ENCODE measurements around the gene ZNF133. TPM values are rescaled to one million over a fixed set of nuclear protein-coding genes. Genes with fewer than 3 reads are reported as not detected.

The ZNF133 gene
- total and polyA plus RNA-seq, 2 donors, result 10.9 to 15.9 TPM

- Histone ChIP-seq H3K4me1 (ENCODE audit: control insufficient read depth in 2 of 2, insufficient read depth in 2 of 2, low read length in 2 of 2) (no peaks in the 10 kb centered on the region), H3K36me3 (ENCODE audit: control insufficient read depth in 2 of 2, insufficient read depth in 2 of 2, low read length in 1 of 2) (no peaks in the 10 kb centered on the region), H3K27ac (ENCODE audit: low read depth in 1 of 2, low read length in 1 of 2) (no peak overlapping the region), H3K9me3 (ENCODE audit: control insufficient read depth in 2 of 2, insufficient read depth in 1 of 2, low read length in 1 of 2) (no peaks in the 10 kb centered on the region), H3K4me3 (ENCODE audit: low read length in 2 of 2) (no peak overlapping the region), H3K27me3 (ENCODE audit: control insufficient read depth in 2 of 2, insufficient read depth in 1 of 2, low read length in 1 of 2) (no peaks in the 10 kb centered on the region)
- 54% methylated on average over 4 of the region's 4 CpGs for WGBS
- DNase-seq (ENCODE audit: low read depth in 6 of 9, low spot score in 9 of 9), result no peak
These were observed 31.8 kb upstream of the ZNF133 start for GRCh38 chr20:18256440-18257090.

GRCh38 chr20:18258126-18258860, 30.0 kb upstream of the ZNF133 start:
- Histone ChIP-seq H3K4me3 (ENCODE audit: low read length in 2 of 2) (no peak overlapping the region), H3K27ac (ENCODE audit: low read depth in 1 of 2, low read length in 1 of 2) (no peak overlapping the region), H3K9me3 (ENCODE audit: control insufficient read depth in 2 of 2, insufficient read depth in 1 of 2, low read length in 1 of 2) (no peaks in the 10 kb centered on the region), H3K4me1 (ENCODE audit: control insufficient read depth in 2 of 2, insufficient read depth in 2 of 2, low read length in 2 of 2) (no peaks in the 10 kb centered on the region), H3K27me3 (ENCODE audit: control insufficient read depth in 2 of 2, insufficient read depth in 1 of 2, low read length in 1 of 2) (no peaks in the 10 kb centered on the region), H3K36me3 (ENCODE audit: control insufficient read depth in 2 of 2, insufficient read depth in 2 of 2, low read length in 1 of 2) (no peaks in the 10 kb centered on the region)
- 97% methylated on average over 12 of the region's 12 CpGs for WGBS
- DNase-seq (ENCODE audit: low read depth in 6 of 9, low spot score in 9 of 9), result no peak

GRCh38 chr20:18259730-18260129, 28.6 kb upstream of the ZNF133 start:
- no peak overlapping the region for H3K27ac ChIP-seq (ENCODE audit: low read depth in 1 of 2, low read length in 1 of 2)
- no peak for DNase-seq (ENCODE audit: low read depth in 6 of 9, low spot score in 9 of 9)
- no peaks in the 10 kb centered on the region for H3K9me3 ChIP-seq (ENCODE audit: control insufficient read depth in 2 of 2, insufficient read depth in 1 of 2, low read length in 1 of 2)
- H3K4me1 ChIP-seq (ENCODE audit: control insufficient read depth in 2 of 2, insufficient read depth in 2 of 2, low read length in 2 of 2), result no peaks in the 10 kb centered on the region
- no peaks in the 10 kb centered on the region for H3K27me3 ChIP-seq (ENCODE audit: control insufficient read depth in 2 of 2, insufficient read depth in 1 of 2, low read length in 1 of 2)
- over 99% methylated on average over 3 of the region's 3 CpGs for WGBS
- no peaks in the 10 kb centered on the region for H3K36me3 ChIP-seq (ENCODE audit: control insufficient read depth in 2 of 2, insufficient read depth in 2 of 2, low read length in 1 of 2)
- no peak overlapping the region for H3K4me3 ChIP-seq (ENCODE audit: low read length in 2 of 2)

- no peak overlapping the region for H3K27ac ChIP-seq (ENCODE audit: low read depth in 1 of 2, low read length in 1 of 2)
- peaks cover 0 to 6% of the 10 kb centered on the region in 2 donors for H3K27me3 ChIP-seq (ENCODE audit: control insufficient read depth in 2 of 2, insufficient read depth in 1 of 2, low read length in 1 of 2)
- no peaks in the 10 kb centered on the region for H3K9me3 ChIP-seq (ENCODE audit: control insufficient read depth in 2 of 2, insufficient read depth in 1 of 2, low read length in 1 of 2)
- H3K36me3 ChIP-seq (ENCODE audit: control insufficient read depth in 2 of 2, insufficient read depth in 2 of 2, low read length in 1 of 2), result no peaks in the 10 kb centered on the region
- H3K4me3 ChIP-seq (ENCODE audit: low read length in 2 of 2), result no peak overlapping the region
- 78% methylated on average over 1 of the region's 1 CpG for WGBS
- no peaks in the 10 kb centered on the region for H3K4me1 ChIP-seq (ENCODE audit: control insufficient read depth in 2 of 2, insufficient read depth in 2 of 2, low read length in 2 of 2)
- no peak for DNase-seq (ENCODE audit: low read depth in 6 of 9, low spot score in 9 of 9)
These were observed 24.6 kb upstream of the ZNF133 start for GRCh38 chr20:18263723-18264122.

- no peaks in the 10 kb centered on the region for H3K4me1 ChIP-seq (ENCODE audit: control insufficient read depth in 2 of 2, insufficient read depth in 2 of 2, low read length in 2 of 2)
- H3K27me3 ChIP-seq (ENCODE audit: control insufficient read depth in 2 of 2, insufficient read depth in 1 of 2, low read length in 1 of 2), result peaks cover 0 to 6% of the 10 kb centered on the region in 2 donors
- H3K4me3 ChIP-seq (ENCODE audit: low read length in 2 of 2), result no peak overlapping the region
- no peak overlapping the region for H3K27ac ChIP-seq (ENCODE audit: low read depth in 1 of 2, low read length in 1 of 2)
- DNase-seq (ENCODE audit: low read depth in 6 of 9, low spot score in 9 of 9), result no peak
- 62% methylated on average over 4 of the region's 4 CpGs for WGBS
- H3K9me3 ChIP-seq (ENCODE audit: control insufficient read depth in 2 of 2, insufficient read depth in 1 of 2, low read length in 1 of 2), result no peaks in the 10 kb centered on the region
- H3K36me3 ChIP-seq (ENCODE audit: control insufficient read depth in 2 of 2, insufficient read depth in 2 of 2, low read length in 1 of 2), result no peaks in the 10 kb centered on the region
These were observed 22.9 kb upstream of the ZNF133 start for GRCh38 chr20:18265441-18265840.

- Histone ChIP-seq H3K4me1 (ENCODE audit: control insufficient read depth in 2 of 2, insufficient read depth in 2 of 2, low read length in 2 of 2) (no peaks in the 10 kb centered on the region), H3K9me3 (ENCODE audit: control insufficient read depth in 2 of 2, insufficient read depth in 1 of 2, low read length in 1 of 2) (no peaks in the 10 kb centered on the region), H3K27me3 (ENCODE audit: control insufficient read depth in 2 of 2, insufficient read depth in 1 of 2, low read length in 1 of 2) (peaks cover 0 to 6% of the 10 kb centered on the region in 2 donors), H3K36me3 (ENCODE audit: control insufficient read depth in 2 of 2, insufficient read depth in 2 of 2, low read length in 1 of 2) (no peaks in the 10 kb centered on the region), H3K4me3 (ENCODE audit: low read length in 2 of 2) (no peak overlapping the region), H3K27ac (ENCODE audit: low read depth in 1 of 2, low read length in 1 of 2) (no peak overlapping the region)
- no peak for DNase-seq (ENCODE audit: low read depth in 6 of 9, low spot score in 9 of 9)
- 91% methylated on average over 5 of the region's 5 CpGs for WGBS
These were observed 22.0 kb upstream of the ZNF133 start for GRCh38 chr20:18266282-18266681.

- Histone ChIP-seq H3K27ac (ENCODE audit: low read depth in 1 of 2, low read length in 1 of 2) (no peak overlapping the region), H3K4me3 (ENCODE audit: low read length in 2 of 2) (no peak overlapping the region), H3K9me3 (ENCODE audit: control insufficient read depth in 2 of 2, insufficient read depth in 1 of 2, low read length in 1 of 2) (no peaks in the 10 kb centered on the region), H3K27me3 (ENCODE audit: control insufficient read depth in 2 of 2, insufficient read depth in 1 of 2, low read length in 1 of 2) (peaks cover 0 to 6% of the 10 kb centered on the region in 2 donors), H3K36me3 (ENCODE audit: control insufficient read depth in 2 of 2, insufficient read depth in 2 of 2, low read length in 1 of 2) (no peaks in the 10 kb centered on the region), H3K4me1 (ENCODE audit: control insufficient read depth in 2 of 2, insufficient read depth in 2 of 2, low read length in 2 of 2) (no peaks in the 10 kb centered on the region)
- 47% methylated on average over 7 of the region's 7 CpGs for WGBS
- DNase-seq (ENCODE audit: low read depth in 6 of 9, low spot score in 9 of 9), result no peak
These were observed 20.5 kb upstream of the ZNF133 start for GRCh38 chr20:18267815-18268214.

- WGBS, result 96% methylated on average over 2 of the region's 2 CpGs
- Histone ChIP-seq H3K27ac (ENCODE audit: low read depth in 1 of 2, low read length in 1 of 2) (no peak overlapping the region), H3K27me3 (ENCODE audit: control insufficient read depth in 2 of 2, insufficient read depth in 1 of 2, low read length in 1 of 2) (peaks cover 0 to 6% of the 10 kb centered on the region in 2 donors), H3K36me3 (ENCODE audit: control insufficient read depth in 2 of 2, insufficient read depth in 2 of 2, low read length in 1 of 2) (no peaks in the 10 kb centered on the region), H3K4me1 (ENCODE audit: control insufficient read depth in 2 of 2, insufficient read depth in 2 of 2, low read length in 2 of 2) (no peaks in the 10 kb centered on the region), H3K4me3 (ENCODE audit: low read length in 2 of 2) (no peak overlapping the region), H3K9me3 (ENCODE audit: control insufficient read depth in 2 of 2, insufficient read depth in 1 of 2, low read length in 1 of 2) (no peaks in the 10 kb centered on the region)
- DNase-seq (ENCODE audit: low read depth in 6 of 9, low spot score in 9 of 9), result no peak
These were observed 17.2 kb upstream of the ZNF133 start for GRCh38 chr20:18271160-18271559.

GRCh38 chr20:18272451-18272850, 15.9 kb upstream of the ZNF133 start:
- Histone ChIP-seq H3K27me3 (ENCODE audit: control insufficient read depth in 2 of 2, insufficient read depth in 1 of 2, low read length in 1 of 2) (peaks cover 0 to 6% of the 10 kb centered on the region in 2 donors), H3K4me3 (ENCODE audit: low read length in 2 of 2) (no peak overlapping the region), H3K9me3 (ENCODE audit: control insufficient read depth in 2 of 2, insufficient read depth in 1 of 2, low read length in 1 of 2) (no peaks in the 10 kb centered on the region), H3K4me1 (ENCODE audit: control insufficient read depth in 2 of 2, insufficient read depth in 2 of 2, low read length in 2 of 2) (no peaks in the 10 kb centered on the region), H3K27ac (ENCODE audit: low read depth in 1 of 2, low read length in 1 of 2) (no peak overlapping the region), H3K36me3 (ENCODE audit: control insufficient read depth in 2 of 2, insufficient read depth in 2 of 2, low read length in 1 of 2) (no peaks in the 10 kb centered on the region)
- WGBS, result 86% methylated on average over 6 of the region's 6 CpGs
- no peak for DNase-seq (ENCODE audit: low read depth in 6 of 9, low spot score in 9 of 9)
